ENCODE measurements around the gene ANKS1B.
"Not testable (repeated sequence)": the region's sequence is repeated elsewhere in the genome, so short reads cannot be mapped to it uniquely, and the experiment has no call there.

ANKS1B gene

DNA sequence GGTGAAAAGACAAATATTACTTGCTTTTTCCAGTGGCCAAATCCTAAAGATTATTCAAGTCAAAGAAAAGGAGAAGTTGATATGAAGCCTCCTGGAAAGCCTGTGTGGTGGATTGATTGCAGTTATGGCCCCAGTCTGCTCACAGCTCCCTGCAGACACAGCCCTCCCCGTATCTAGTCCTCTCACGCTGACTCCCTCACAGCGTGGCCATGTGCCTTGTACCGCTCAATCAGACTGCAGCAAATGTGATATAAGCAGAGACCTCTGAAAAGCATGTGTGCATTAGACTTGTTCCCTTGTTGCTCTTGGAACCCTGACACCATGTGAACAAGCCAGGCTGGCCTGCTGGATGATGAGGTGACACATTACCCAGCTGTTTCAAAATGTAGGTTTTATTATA lies 735.2 kb downstream of the ANKS1B start:
- no peak for DNase-seq

GRCh38 chr12:99237907-99238538 lies 746.7 kb downstream of the ANKS1B start:
- DNase-seq: not testable (repeated sequence)

DNA sequence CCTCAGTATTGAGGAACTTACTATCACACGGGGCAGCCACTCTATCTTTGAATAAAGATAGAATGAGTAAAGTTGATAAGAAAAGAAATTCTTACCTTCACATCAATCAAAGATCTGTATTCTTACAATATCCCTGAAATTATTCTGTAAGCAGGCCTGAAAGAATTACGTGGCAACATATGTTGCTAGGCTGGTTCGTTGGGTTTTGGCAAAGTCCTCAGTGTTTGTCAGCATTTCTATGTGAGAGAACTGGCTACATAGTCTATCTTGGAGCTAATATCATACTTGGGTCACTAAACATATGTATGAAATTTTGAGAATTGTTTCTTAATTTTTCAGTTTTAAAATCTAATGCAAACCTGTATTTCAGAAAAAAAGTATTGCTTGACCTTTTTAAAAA lies 749.4 kb downstream of the ANKS1B start:
- DNase-seq: no peak

DNA sequence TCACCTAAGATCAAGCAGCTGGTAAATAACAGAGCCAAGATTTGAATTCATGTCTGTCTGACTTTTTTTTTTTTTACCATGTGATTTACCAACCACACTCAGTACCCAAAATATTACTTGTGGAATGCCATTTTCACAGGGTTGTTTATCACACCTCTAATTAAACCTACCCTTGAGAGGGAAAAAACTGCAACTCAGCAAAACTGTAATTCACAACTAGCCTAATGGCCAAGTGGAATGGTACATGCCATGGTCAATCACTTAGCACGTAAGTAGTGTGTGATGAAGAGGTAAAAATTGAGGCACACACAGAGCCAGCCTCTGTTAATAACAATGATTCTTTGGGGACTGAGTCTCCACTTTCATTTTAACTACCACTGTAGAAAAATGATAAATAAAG lies 750.0 kb downstream of the ANKS1B start:
- DNase-seq: no peak

DNA sequence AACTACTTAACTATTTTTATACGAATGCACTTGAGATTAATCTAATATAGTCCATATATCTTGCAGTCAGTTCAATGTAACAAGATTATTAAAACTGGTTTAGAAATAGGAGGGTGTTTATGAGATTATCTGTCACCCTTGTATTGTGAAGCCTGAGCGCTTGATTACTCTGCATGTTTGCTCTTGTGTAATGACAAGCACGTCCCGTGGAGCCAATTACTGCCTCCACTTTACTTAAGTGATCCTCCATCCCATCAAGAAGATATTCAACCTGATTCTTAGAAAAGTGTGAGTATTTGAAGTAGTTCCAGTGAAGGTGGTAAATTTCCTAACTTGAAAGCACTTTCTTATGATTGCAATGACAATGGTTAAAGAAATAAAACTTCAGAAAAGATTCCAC lies 752.4 kb downstream of the ANKS1B start:
- no peak for DNase-seq

- DNase-seq: no peak
Measured at GRCh38 chr12:99231031-99231430, 753.7 kb downstream of the ANKS1B start.

- no peak for DNase-seq
Measured at GRCh38 chr12:99224237-99224636, 760.5 kb downstream of the ANKS1B start.

DNA sequence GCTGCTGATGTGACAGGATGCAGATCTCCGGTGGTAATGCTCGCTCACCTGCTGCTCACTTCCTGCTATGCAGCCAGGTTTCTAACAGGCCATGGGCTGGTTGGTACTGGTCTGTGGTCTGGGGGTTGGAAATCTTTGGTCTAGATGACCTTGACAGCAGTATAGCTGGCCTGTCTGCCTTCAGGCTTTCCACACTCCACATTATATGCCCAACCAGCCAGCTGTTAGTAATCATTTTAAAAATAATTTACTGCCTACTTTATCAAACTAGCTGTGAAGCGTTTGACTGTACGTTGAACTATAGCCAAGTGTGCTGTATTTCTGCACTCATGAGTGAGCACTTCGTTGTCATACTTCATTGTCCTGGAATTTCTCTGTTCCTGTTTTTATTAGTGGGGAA lies 761.2 kb downstream of the ANKS1B start:
- DNase-seq: no peak

DNA sequence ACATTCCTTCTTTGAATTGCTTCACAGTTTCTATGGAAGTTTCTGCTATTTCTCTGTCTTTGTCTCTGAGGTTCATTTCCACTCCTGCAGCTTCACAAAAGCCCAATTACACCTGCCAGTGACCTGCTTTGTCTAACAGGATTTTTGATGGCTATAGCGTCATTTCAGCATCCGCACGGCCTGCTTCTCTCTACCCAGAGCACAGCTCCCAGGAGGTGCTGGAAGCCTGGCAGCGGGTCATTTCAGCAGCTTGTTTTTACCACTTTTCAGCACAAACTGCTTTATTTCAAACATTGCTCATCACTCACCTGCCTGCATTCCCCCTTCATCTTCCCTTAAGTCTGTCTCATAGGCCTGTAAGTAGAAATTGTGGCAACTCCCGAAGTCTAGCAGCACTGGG lies 771.7 kb downstream of the ANKS1B start:
- DNase-seq: no peak

DNA sequence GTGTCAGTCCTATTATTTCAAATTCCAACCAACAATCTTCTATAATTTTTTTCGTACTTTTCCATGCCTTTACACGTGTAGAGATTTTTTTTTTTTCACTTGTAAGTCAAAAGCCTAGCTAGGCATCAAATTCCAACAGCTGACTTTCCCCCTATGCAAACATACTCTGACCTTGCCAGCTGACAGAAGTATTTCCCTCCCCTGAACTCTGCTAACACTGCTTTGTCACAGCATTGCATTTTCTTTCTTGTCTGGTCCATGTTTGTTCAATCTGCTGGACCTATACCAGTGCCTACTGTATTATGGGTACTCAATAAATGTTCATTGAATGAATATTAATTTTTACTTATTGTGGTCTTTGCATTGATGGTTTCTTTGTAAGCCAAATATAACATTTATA lies 772.5 kb downstream of the ANKS1B start:
- DNase-seq: no peak

- DNase-seq: no peak
Measured at GRCh38 chr12:99205111-99205510, 779.6 kb downstream of the ANKS1B start.

DNA sequence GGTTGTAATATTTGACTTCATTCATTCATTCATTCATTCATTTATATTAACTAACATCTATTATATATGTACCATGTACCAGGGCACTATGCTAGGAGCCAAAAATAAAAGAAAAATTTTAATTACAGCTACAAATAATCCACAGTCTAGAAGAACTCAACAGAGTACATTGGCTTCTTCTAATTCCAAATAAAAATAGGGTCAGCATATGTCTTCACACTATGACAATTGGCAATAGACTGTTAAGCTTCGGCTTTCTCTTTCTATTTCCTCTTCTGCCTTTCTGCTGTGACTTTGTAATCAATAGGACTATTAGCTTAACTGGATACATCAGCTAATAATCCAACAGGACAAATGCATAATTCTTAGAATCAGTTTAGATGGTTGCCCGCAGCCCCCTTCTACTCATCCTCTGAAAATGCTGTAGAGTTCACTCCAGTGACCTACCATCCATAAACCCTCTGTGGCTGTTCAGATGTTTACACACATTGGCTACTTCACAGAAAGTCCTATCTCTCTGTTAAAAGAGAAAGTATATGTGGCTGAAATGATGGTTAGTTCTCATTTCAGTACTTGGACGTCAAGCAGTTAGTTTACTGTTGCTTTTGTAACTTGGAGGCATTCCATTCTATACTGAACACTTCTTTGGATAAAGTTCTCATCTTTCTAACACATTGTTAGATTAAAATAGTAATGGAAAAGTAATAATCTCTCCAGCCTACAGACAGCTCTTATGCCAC lies 782.7 kb downstream of the ANKS1B start:
- no peak for DNase-seq

- no peak for DNase-seq
Measured at GRCh38 chr12:99200711-99201384, 783.9 kb downstream of the ANKS1B start.

GRCh38 chr12:99195474-99195873 lies 789.3 kb downstream of the ANKS1B start:
- DNase-seq: no peak

DNA sequence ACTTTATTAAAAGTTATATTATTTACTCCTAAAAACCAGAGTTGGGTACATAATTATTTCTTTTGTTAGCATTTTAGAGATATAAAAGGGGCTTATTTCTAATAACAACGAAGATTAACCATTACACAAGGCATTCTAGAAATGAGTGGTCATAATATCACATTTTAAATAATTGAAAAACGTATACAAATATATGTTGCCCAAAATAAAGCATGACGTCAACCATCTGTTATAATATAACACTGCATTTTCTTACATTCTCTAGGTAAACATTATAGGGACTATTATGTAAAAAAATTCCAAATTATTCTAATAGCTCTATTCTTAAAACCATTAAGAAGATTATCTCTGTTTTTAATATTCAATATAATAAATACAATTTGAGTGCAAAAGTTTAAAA lies 792.2 kb downstream of the ANKS1B start:
- DNase-seq: no peak

DNA sequence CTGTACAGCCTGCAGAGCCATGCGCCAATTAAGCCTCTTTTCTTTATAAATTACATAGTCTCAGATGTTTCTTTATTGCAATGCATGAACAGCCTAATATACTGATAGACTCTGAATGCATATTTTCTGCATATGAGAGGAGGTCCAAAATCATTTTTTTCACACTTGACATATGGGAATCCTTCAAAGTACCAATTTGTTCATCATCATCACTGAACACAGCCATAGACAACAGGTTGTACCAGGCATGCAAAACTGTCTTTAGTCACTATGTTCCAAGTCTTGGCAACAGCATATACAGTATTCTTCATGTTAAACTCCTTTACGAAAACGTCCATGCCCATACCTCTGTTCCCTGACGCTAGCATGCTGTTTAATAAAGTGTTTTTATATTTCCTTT lies 807.9 kb downstream of the ANKS1B start:
- no peak for DNase-seq

- DNase-seq: no peak
Measured at GRCh38 chr12:99170461-99170860, 814.3 kb downstream of the ANKS1B start.

DNA sequence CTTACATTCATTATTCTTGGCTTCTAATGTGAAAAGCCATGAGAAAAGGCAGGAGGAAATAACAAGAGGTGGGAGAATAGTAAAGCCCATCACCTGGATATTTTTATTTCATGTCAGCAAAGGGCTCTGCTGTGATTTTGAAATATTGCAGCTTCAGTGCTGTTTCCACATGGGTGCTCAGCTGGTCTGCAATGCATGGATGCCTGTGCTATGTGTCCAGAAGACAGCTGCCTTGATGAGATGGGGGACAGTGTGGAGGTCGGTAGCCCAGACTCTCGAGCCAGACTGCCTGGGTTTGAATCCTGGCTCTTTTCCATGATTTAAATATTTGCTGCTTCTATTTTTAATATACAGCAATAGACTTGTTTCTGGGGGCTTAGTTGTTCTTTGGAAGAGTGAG lies 814.7 kb downstream of the ANKS1B start:
- DNase-seq: no peak

DNA sequence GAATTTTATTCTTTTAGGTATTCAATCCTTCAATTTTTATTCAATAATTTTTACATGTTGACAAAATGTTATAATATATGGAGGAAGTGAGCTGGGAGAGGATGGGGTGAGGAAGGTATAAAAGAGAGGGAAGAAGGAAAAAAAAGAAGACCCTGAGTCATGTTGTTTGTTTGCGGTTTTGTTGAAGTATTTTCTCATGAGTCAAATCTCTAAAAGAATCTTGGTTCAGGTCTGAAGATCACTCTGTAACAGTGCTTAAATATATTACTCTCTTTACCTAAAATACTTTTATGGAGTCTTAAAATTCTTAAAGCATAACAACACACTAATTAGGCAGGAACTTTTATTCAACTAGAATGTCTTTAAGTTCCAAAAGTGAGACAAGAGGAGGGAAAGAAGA lies 826.8 kb downstream of the ANKS1B start:
- no peak for DNase-seq

DNA sequence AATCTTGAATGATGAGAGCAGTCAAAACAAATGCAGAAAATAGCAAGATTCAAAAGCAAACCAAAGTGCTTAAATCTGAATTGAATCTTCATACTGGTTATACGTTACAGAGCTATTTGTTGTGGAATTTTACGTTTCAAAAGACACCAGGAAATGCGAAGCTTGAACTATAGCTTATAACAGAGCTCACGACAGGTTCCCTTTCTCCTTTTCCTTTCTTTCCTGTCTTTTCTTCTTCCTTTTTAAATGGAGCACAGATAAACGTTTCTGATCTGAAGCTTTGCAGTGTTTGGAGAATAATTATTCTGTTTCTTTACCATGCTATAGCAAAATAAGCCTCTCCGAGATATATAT lies 829.8 kb downstream of the ANKS1B start:
- DNase-seq: no peak

GRCh38 chr12:99154216-99154982 lies 830.3 kb downstream of the ANKS1B start:
- no peak for DNase-seq

DNA sequence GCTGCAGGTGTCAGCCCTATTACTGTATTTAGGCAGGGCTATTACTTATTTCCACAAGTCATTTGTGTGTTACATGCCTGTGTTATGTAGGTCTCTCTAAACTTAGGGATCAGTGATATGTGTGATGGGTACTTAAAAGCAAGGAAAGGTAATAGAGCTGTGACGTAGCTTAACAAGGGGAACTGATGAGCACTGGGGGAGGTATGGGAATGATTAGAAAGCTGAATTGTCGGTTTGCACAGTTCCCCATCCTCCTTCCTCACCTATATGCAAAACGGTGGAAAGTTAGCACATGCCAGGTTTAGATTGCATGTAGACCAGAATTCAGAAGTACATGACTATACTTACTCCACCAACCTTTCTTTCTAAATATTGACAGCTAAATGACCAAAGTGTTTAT lies 831.4 kb downstream of the ANKS1B start:
- no peak for DNase-seq

- no peak for DNase-seq
Measured at GRCh38 chr12:99152337-99152736, 832.4 kb downstream of the ANKS1B start.

DNA sequence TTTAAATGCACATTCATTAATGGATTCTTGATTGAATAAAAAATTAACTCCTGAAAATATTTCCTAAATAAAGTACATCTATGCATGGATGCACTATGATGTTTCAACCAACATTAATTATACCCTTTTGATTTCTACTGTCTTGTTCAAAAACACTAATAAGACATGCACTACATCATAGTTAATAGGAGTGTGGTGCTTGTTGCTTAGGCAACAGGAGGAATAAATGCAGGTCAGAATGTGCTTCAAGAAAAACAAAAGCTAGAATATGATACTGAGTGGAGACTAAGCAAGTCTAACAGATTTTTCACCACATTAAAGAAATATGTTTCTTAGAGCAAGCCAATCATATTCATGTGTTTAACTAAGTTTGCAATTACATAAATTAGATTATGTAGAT lies 833.0 kb downstream of the ANKS1B start:
- DNase-seq: no peak
